Activated CD8-positive, alpha-beta T cell treated with anti-CD3 and anti-CD28 coated beads for 36 hours (primary cell): Measurements from ENCODE around the gene CTXN1. TPM values are rescaled to one million over a fixed set of nuclear protein-coding genes. Genes with fewer than 3 reads are reported as not detected.

Source experiments
- ATAC-seq: fragments of 200-7000 bp; cut with Tn5 transposase; one replicate; pipeline ENCODE4 v1.10.0; 2021; ENCODE audit warnings: mild to moderate bottlenecking, moderate library complexity
- CTCF ChIA-PET: fragments of 350-600 bp; sonication (Branson Sonifier 250); formaldehyde crosslinking; loops from one replicate; lab custom pipeline; 2021; ENCODE audit warnings: antibody characterized with exemption; lab: Charles Lee
- POLR2A ChIA-PET: fragments of 350-600 bp; sonication (Branson Sonifier 250); formaldehyde crosslinking; loops from one replicate; lab custom pipeline; 2021; ENCODE audit warnings: antibody characterized with exemption; lab: Charles Lee
- DNase-seq: peaks from one replicate; pipeline ENCODE4 v3.0.0-alpha.2; 2020
- H3K27ac Mint-ChIP-seq: one replicate; pipeline ENCODE4 v1.8.0; 2021; ENCODE audit warnings: mild to moderate bottlenecking, mixed read lengths
- H3K27me3 Mint-ChIP-seq: one replicate; pipeline ENCODE4 v1.8.0; 2021; ENCODE audit warnings: mixed read lengths
- H3K36me3 Mint-ChIP-seq: one replicate; pipeline ENCODE4 v1.8.0; 2021; ENCODE audit warnings: low read depth, mixed read lengths
- H3K4me1 Mint-ChIP-seq: one replicate; pipeline ENCODE4 v1.8.0; 2021; ENCODE audit warnings: low read depth, mixed read lengths
- H3K4me3 Mint-ChIP-seq: one replicate; pipeline ENCODE4 v1.8.0; 2021; ENCODE audit warnings: mild to moderate bottlenecking, moderate library complexity, mixed read lengths
- H3K9me3 Mint-ChIP-seq: one replicate; pipeline ENCODE4 v1.8.0; 2021; ENCODE audit warnings: mixed read lengths
- CTCF ChIP-seq: fragments of 200-600 bp; IDR thresholded peaks from one replicate; pipeline ENCODE4 v1.8.0; 2022; ENCODE audit warnings: antibody characterized with exemption, mild to moderate bottlenecking
- intact Hi-C: fragments of 100-400 bp; cut with micrococcal nuclease; formaldehyde crosslinking; loops from one replicate; pipeline ENCODE4 v1.10.0; 2022
- total RNA-seq, 2 experiments: library from RNA; stranded (reverse); gene quantifications; one replicate each; pipeline ENCODE4 v1.2.3, GENCODE V29; 2021

CTXN1 gene
- total RNA-seq, 2 experiments from 2014 or later, result 0.74 to 0.87 TPM

GRCh38 chr19:7928334-7928706, 2.4 kb upstream of the CTXN1 start:
- Mint-ChIP-seq H3K27me3 (no peaks in the 10 kb centered on the region), H3K4me1 (peaks cover 16% of the 10 kb centered on the region), H3K9me3 (no peaks in the 10 kb centered on the region), H3K4me3 (no peak overlapping the region), H3K27ac (no peak overlapping the region), H3K36me3 (peaks cover 22% of the 10 kb centered on the region)
- ATAC-seq, result no peak
- DNase-seq, result no peak
- CTCF ChIA-PET, result interaction anchor here (1.4 to 3.7 kb wide), 2 partner anchors 13 to 16 kb away, joined by 3 to 28 read pairs; partner anchors contain the start of gene TIMM44
- TF ChIP-seq CTCF, result no peak
- POLR2A ChIA-PET, result interaction anchor here (2.8 to 7.7 kb wide), 2 partner anchors 9 to 14 kb away, joined by 14 to 81 read pairs; partner anchors contain the start of gene TIMM44
- intact Hi-C loops, result loop anchor here (10.0 kb wide), 1 partner anchor 74 kb away; no protein-coding TSS in a partner anchor

GRCh38 chr19:7927605-7928333, 1.8 kb upstream of the CTXN1 start:
- peaks cover 22% of the 10 kb centered on the region for H3K36me3 Mint-ChIP-seq
- H3K27ac Mint-ChIP-seq, result no peak overlapping the region
- ChIA-PET CTCF (interaction anchor here (3.7 kb wide), 1 partner anchor 17 kb away, joined by 28 read pairs; the partner anchor contains the start of gene TIMM44), POLR2A (interaction anchor here (1.8 to 7.7 kb wide), 3 partner anchors 9 to 15 kb away, joined by 12 to 81 read pairs (median 14); partner anchors contain the start of gene TIMM44)
- H3K9me3 Mint-ChIP-seq, result no peaks in the 10 kb centered on the region
- intact Hi-C loops, result loop anchor here (10.0 kb wide), 1 partner anchor 73 kb away; no protein-coding TSS in a partner anchor
- ATAC-seq, result no peak
- H3K4me3 Mint-ChIP-seq, result no peak overlapping the region
- no peaks in the 10 kb centered on the region for H3K27me3 Mint-ChIP-seq
- TF ChIP-seq CTCF, result no peak
- DNase-seq, result no peak
- H3K4me1 Mint-ChIP-seq, result peaks cover 16% of the 10 kb centered on the region

DNA sequence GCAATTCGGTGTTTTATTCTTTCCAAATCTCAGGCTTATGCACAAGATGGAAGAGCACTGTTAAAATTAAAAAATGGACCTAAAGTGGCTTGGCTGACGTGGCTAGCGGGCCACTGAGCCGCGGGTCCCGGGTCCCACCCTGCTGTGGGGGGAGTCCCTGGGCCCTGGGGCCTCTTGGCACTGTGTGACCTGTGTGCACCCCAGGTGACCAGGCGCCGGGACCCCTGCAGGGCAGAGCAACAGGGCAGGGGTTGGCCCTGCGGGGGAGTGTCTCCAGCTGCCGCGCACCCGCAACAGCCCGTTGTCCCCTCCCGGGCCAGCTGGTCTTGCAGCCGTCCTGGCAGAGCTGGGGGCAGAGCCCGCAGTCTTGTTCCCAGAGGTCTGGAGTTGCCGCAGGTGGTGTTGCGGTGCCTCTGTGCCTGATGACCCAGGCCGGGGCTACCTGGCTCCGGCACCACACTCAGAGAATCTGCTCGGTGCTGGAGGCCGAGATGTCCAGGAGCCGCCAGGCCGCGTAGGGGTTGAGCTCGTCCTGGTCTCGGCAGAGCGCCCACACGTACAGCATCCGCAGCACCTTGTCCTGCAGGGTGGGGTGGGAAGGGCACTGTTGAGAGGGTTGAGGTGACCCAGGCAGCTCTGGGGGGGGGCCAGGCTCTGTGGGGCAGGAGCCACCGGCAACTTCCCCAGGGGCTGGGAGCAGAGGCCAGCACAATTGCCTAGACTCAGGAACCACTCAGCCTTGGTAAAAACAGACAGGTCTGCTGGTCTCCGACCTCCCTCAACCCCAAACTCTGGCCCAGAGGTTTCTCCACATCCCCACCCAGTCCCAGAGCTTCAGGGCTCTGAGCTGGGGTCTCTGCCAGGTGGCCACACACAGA, 1.0 kb upstream of the CTXN1 start:
- Mint-ChIP-seq H3K27ac (no peak overlapping the region), H3K4me3 (peak overlapping the region; percentile 44), H3K9me3 (no peaks in the 10 kb centered on the region), H3K4me1 (peaks cover 16% of the 10 kb centered on the region), H3K36me3 (peaks cover 22% of the 10 kb centered on the region), H3K27me3 (no peaks in the 10 kb centered on the region)
- intact Hi-C loops, result loop anchor here (10.0 kb wide), 1 partner anchor 72 kb away; no protein-coding TSS in a partner anchor
- no peak for DNase-seq
- POLR2A ChIA-PET, result interaction anchor here (0.7 to 7.7 kb wide), 5 partner anchors 8 to 16 kb away, joined by 3 to 81 read pairs (median 12); partner anchors contain the start of gene TIMM44
- no peak for TF ChIP-seq CTCF
- CTCF ChIA-PET, result interaction anchor here (0.9 kb wide), 1 partner anchor 23 kb away, joined by 3 read pairs; the partner anchor contains the start of gene MAP2K7
- ATAC-seq, result no peak

DNA sequence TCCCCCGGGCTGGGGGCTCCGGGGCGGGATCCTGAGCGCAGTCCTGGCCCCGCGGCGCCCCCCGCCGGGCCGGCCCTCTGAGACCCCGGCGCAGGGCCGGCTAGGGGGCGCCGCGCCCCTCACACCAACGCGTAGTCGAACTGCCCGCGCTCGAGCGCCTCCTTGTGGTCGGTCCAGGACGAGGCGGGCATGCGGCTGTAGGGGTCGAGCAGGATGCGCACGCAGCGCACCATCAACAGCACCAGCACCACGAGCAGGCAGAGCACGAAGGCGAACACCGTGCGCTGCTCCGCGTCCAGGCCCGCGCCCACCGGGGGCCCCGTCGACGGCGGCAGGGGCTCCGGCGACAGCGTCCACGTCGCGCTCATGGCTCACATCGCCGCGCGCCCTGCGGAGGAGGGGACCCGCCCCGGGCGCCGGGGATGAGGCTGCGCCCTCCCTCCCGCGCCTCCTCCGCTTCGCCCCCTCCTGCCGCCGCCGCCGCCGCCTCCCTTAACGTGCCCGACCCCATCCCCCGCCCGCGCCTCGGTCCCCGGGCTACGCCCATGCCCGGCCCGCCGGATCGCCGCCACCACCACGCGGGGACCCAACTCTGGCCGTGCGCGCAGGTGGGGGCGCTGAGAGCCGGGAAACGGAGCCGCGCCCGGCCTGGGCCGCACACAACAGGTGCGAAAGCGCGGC, 624 bp downstream of the CTXN1 start:
- peak; percentile 47 for ATAC-seq
- ChIA-PET POLR2A (interaction anchor here (1.8 to 7.7 kb wide), 2 partner anchors 8 to 17 kb away, joined by 12 to 81 read pairs; partner anchors contain the start of gene TIMM44), CTCF (no interaction called here)
- DNase-seq, result peak; percentile 91
- TF ChIP-seq CTCF, result peak; percentile 95
- Mint-ChIP-seq H3K27ac (no peak overlapping the region), H3K4me1 (peaks cover 19% of the 10 kb centered on the region), H3K27me3 (no peaks in the 10 kb centered on the region), H3K4me3 (peak overlapping the region; percentile 56), H3K36me3 (peaks cover 13% of the 10 kb centered on the region), H3K9me3 (no peaks in the 10 kb centered on the region)
- intact Hi-C loops, result loop anchor here (10.0 kb wide), 1 partner anchor 71 kb away; no protein-coding TSS in a partner anchor
